Colonic mucosa (tissue), 4 donors: ENCODE data around the gene MGMT. TPM values are rescaled to one million over a fixed set of nuclear protein-coding genes. Genes with fewer than 3 reads are reported as not detected.
A peak's percentile ranks its signal among the peaks of the same experiment; 100 is the strongest.
"Not testable (repeated sequence)": the region's sequence is repeated elsewhere in the genome, so short reads cannot be mapped to it uniquely, and the experiment has no call there.

Source experiments
- DNase-seq: peaks from one replicate; pipeline ENCODE4 v3.0.0-alpha.2; 2020
- H3K27ac ChIP-seq: fragments of 200-600 bp; one replicate; pipeline ENCODE4 v1.8.0; 2021
- H3K27me3 ChIP-seq: fragments of 200-600 bp; one replicate; pipeline ENCODE4 v1.8.0; 2021
- H3K36me3 ChIP-seq: fragments of 200-600 bp; one replicate; pipeline ENCODE4 v1.8.0; 2021
- H3K4me1 ChIP-seq: fragments of 200-600 bp; one replicate; pipeline ENCODE4 v1.8.0; 2021; ENCODE audit warnings: mild to moderate bottlenecking
- H3K4me3 ChIP-seq: fragments of 200-600 bp; one replicate; pipeline ENCODE4 v1.8.0; 2021
- H3K9ac ChIP-seq, 2 donors: one replicate each; pipeline ENCODE4 v1.7.0; 2013; ENCODE audit warnings: control low read depth in 2 of 2, low read depth in 2 of 2, low read length in 2 of 2
- H3K9me3 ChIP-seq: fragments of 200-600 bp; one replicate; pipeline ENCODE4 v1.8.0; 2021
- intact Hi-C: fragments of 100-400 bp; cut with DNase I; formaldehyde crosslinking; loops from one replicate; pipeline ENCODE4 v1.14.1; 2022
- total RNA-seq, 2 donors: library from RNA; stranded (reverse); fragmentation: NEBNext Ultra II Directional in 1 of 2; extraction: Animal tissue kit (Norgen Biotek cat#: 25700) in 1 of 2; gene quantifications; one replicate each; pipeline ENCODE4 v1.2.1, GENCODE V29; 2021
- TF ChIP-seq, protein P1 (sequence below): fragments of 200-600 bp; IDR thresholded peaks from one replicate; pipeline ENCODE4 v1.8.0; 2022; ENCODE audit warnings: antibody characterized with exemption, mild to moderate bottlenecking
- donor health status: healthy.
- donor health status: DM: no; HTN: no; CAD: no.
- donor health status: DM: no; HTN: no; CAD: no.

MGMT gene
- total RNA-seq, 2 donors from 2014 or later, result 17.5 to 18.2 TPM

DNA sequence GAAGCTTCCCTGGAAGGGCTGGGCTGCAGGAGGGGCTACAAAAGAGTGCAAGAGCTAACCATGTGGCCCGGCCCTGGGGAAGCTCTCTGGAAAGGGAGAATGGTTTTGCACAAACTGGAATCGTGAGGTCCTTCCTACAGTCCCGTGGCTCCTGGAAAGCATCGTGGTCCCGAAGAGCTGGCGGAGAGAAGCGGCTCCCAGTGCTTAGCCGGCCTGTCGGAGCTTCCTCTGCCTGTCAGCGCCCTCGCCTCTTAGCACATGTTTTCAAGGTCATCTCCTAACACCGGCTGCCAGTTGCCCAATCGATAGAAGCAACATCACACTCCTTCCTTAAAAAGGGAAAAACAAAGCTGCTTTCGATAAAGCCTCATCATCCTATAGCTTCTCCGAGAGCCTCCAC lies 42.1 kb upstream of the MGMT start:
- no peaks in the 10 kb centered on the region for H3K9me3 ChIP-seq
- H3K36me3 ChIP-seq, result no peaks in the 10 kb centered on the region
- H3K27ac ChIP-seq, result no peak overlapping the region
- no peak overlapping the region for H3K4me3 ChIP-seq
- H3K9ac ChIP-seq, result no peak overlapping the region
- TF ChIP-seq, protein P1, sequence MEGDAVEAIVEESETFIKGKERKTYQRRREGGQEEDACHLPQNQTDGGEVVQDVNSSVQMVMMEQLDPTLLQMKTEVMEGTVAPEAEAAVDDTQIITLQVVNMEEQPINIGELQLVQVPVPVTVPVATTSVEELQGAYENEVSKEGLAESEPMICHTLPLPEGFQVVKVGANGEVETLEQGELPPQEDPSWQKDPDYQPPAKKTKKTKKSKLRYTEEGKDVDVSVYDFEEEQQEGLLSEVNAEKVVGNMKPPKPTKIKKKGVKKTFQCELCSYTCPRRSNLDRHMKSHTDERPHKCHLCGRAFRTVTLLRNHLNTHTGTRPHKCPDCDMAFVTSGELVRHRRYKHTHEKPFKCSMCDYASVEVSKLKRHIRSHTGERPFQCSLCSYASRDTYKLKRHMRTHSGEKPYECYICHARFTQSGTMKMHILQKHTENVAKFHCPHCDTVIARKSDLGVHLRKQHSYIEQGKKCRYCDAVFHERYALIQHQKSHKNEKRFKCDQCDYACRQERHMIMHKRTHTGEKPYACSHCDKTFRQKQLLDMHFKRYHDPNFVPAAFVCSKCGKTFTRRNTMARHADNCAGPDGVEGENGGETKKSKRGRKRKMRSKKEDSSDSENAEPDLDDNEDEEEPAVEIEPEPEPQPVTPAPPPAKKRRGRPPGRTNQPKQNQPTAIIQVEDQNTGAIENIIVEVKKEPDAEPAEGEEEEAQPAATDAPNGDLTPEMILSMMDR, result no peak
- no peaks in the 10 kb centered on the region for H3K27me3 ChIP-seq
- no peaks in the 10 kb centered on the region for H3K4me1 ChIP-seq
- intact Hi-C loops, result no loop called here
- DNase-seq, result peak; percentile 7

DNA sequence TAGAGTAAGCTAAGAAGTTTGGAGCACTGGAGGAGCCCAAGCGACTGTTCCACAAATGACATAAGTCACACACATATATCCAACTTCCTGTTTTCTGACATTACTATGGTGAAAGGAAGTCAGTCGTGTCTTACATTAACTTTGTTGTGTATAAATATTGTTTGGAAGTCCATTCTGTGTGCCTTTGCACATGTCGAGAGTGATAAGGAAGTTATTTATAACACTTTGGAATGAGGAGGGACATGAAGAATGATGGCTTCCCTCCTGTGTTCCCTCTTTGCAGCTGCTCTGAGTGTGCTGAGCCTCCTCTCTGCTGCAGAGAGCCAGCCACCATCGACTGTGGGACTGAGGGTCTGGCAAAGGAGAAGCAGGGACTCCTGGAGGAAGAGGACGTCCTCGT lies 40.4 kb upstream of the MGMT start:
- no peaks in the 10 kb centered on the region for H3K36me3 ChIP-seq
- no peaks in the 10 kb centered on the region for H3K27me3 ChIP-seq
- DNase-seq, result no peak
- no peaks in the 10 kb centered on the region for H3K4me1 ChIP-seq
- H3K9ac ChIP-seq, result no peak overlapping the region
- no peaks in the 10 kb centered on the region for H3K9me3 ChIP-seq
- intact Hi-C loops, result no loop called here
- no peak overlapping the region for H3K4me3 ChIP-seq
- H3K27ac ChIP-seq, result no peak overlapping the region
- TF ChIP-seq, protein P1, result no peak

GRCh38 chr10:129433266-129433665 lies 33.8 kb upstream of the MGMT start:
- no peaks in the 10 kb centered on the region for H3K9me3 ChIP-seq
- H3K36me3 ChIP-seq, result no peaks in the 10 kb centered on the region
- no peak overlapping the region for H3K4me3 ChIP-seq
- no peak for DNase-seq
- TF ChIP-seq, protein P1, result no peak
- H3K27me3 ChIP-seq, result no peaks in the 10 kb centered on the region
- intact Hi-C loops, result no loop called here
- H3K9ac ChIP-seq, result no peak overlapping the region
- no peaks in the 10 kb centered on the region for H3K4me1 ChIP-seq
- no peak overlapping the region for H3K27ac ChIP-seq

DNA sequence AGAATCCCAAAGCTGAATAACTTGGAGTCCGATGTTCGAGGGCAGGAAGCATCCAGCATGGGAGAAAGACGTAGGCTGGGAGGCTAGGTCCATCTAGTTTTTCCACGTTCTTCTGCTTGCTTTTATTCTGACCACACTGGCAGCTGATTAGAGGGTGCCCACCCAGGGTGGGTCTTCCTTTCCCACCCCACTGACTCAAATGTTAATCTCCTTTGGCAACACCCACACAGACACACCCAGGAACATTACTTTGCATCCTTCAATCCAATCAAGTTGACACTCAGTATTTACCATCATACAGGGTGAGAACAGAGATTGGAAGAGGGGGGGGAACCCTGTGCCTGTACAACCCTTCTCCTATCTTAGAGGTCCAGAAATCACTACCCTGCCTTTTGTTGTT lies 31.3 kb upstream of the MGMT start:
- H3K27ac ChIP-seq, DNase-seq, H3K4me1 ChIP-seq, H3K9ac ChIP-seq, H3K9me3 ChIP-seq, H3K27me3 ChIP-seq, H3K36me3 ChIP-seq, H3K4me3 ChIP-seq, intact Hi-C loops: not testable (repeated sequence)

DNA sequence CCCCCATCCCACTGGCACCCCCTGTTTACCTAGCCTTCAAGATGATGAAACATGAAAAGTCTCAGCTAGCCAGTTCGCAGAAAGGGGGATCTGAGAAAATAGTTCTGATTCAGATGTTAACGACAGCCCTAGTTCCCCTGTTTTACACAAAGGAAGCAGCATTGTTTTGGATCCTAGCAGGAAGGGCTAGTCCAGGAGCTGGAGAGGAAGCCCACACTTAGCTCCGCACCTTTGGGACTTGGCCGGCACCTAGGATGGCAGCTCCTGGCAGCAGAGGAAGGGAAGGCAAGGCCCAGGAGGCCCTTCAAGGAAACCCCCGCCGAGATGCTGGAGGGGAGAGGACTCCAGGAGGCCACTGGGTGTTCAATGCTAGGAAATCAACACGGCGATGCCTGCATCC lies 29.0 kb upstream of the MGMT start:
- intact Hi-C loops, result no loop called here

DNA sequence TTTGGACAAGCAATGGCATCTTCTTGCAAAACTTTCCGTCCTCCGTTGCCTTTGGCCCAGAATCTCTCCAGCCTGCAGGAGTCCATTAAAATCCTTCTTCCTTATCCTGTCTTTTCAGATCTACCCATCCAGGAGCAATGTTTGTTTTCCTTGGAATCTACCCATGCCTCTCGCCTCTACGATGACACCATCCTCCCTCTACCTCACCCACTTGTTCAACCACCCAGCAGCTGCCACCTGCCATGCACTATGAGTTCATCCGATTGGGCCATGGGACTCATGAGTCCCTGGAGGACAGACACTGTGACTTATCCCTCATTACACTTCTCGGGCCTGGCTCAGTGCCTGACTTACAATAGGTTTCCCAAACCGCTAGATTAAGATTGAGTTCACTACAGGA lies 26.8 kb upstream of the MGMT start:
- no peaks in the 10 kb centered on the region for H3K36me3 ChIP-seq
- TF ChIP-seq, protein P1, result no peak
- no peaks in the 10 kb centered on the region for H3K9me3 ChIP-seq
- no peaks in the 10 kb centered on the region for H3K4me1 ChIP-seq
- H3K27me3 ChIP-seq, result no peaks in the 10 kb centered on the region
- DNase-seq, result no peak
- H3K27ac ChIP-seq, result no peak overlapping the region
- no peak overlapping the region for H3K4me3 ChIP-seq
- H3K9ac ChIP-seq, result no peak overlapping the region
- intact Hi-C loops, result no loop called here

More for the DNA sequence above, 29.0 kb upstream of the MGMT start:
- H3K9me3 ChIP-seq, result no peaks in the 10 kb centered on the region
- no peaks in the 10 kb centered on the region for H3K36me3 ChIP-seq
- no peak for DNase-seq
- H3K9ac ChIP-seq, result no peak overlapping the region
- no peak overlapping the region for H3K4me3 ChIP-seq
- no peaks in the 10 kb centered on the region for H3K27me3 ChIP-seq
- no peak overlapping the region for H3K27ac ChIP-seq
- H3K4me1 ChIP-seq, result no peaks in the 10 kb centered on the region
- TF ChIP-seq, protein P1, result no peak
